Liver (tissue), 3 donors: Measurements from ENCODE around the gene CCL27.

Source experiments
- FOXA1 ChIP-seq: IDR thresholded peaks from 2 replicates; pipeline ENCODE4 v1.6.1; 2016; ENCODE audit warnings: antibody characterized with exemption
- GABPA ChIP-seq, 2 donors: IDR thresholded peaks in 1 of 2; conservative IDR thresholded peaks in 1 of 2; 2 replicates each; pipeline ENCODE4 v1.6.1; 2016; ENCODE audit warnings: antibody characterized with exemption in 2 of 2, mild to moderate bottlenecking in 1 of 2, moderate library complexity in 1 of 2
- HNF4A ChIP-seq, 2 donors: conservative IDR thresholded peaks; 2 replicates each; pipeline ENCODE4 v1.6.1; 2016; ENCODE audit warnings: antibody characterized with exemption in 2 of 2, mild to moderate bottlenecking in 2 of 2
- JUND ChIP-seq, 2 donors: IDR thresholded peaks; 2 replicates each; pipeline ENCODE4 v1.6.1; 2016; ENCODE audit warnings: antibody characterized with exemption in 2 of 2
- RAD21 ChIP-seq, 2 donors: IDR thresholded peaks; 2 replicates each; pipeline ENCODE4 v1.6.1; 2016; ENCODE audit warnings: antibody characterized with exemption in 2 of 2, mild to moderate bottlenecking in 2 of 2
- RXRA ChIP-seq, 2 donors: IDR thresholded peaks; 2 replicates each; pipeline ENCODE4 v1.6.1; 2017 to 2018; ENCODE audit warnings: antibody characterized with exemption in 2 of 2, mild to moderate bottlenecking in 1 of 2
- SP1 ChIP-seq: IDR thresholded peaks from 2 replicates; pipeline ENCODE4 v1.6.1; 2018; ENCODE audit warnings: antibody characterized with exemption, mild to moderate bottlenecking
- TAF1 ChIP-seq: conservative IDR thresholded peaks from 2 replicates; pipeline ENCODE4 v1.6.1; 2016; ENCODE audit warnings: antibody characterized with exemption, mild to moderate bottlenecking
- YY1 ChIP-seq: IDR thresholded peaks from 2 replicates; pipeline ENCODE4 v1.6.1; 2016; ENCODE audit warnings: antibody characterized with exemption, mild to moderate bottlenecking
- TF ChIP-seq, protein P1 (sequence below): fragments of 150-350 bp; IDR thresholded peaks from 2 replicates; pipeline ENCODE4 v1.5.1; 2017; ENCODE audit warnings: improper control_type of control experiment, low read depth, low read length; ENCODE audit not compliant: missing input control
- TF ChIP-seq, protein P2 (sequence below): IDR thresholded peaks from 2 replicates; pipeline ENCODE4 v1.6.1; 2016; ENCODE audit warnings: antibody characterized with exemption
- TF ChIP-seq, protein P3 (sequence below): IDR thresholded peaks from 2 replicates; pipeline ENCODE4 v1.6.1; 2016; ENCODE audit warnings: antibody characterized with exemption
- TF ChIP-seq, protein P4 (sequence below): IDR thresholded peaks from 2 replicates; pipeline ENCODE4 v1.6.1; 2016; ENCODE audit warnings: antibody characterized with exemption
- TF ChIP-seq, protein P5 (sequence below): IDR thresholded peaks from 2 replicates; pipeline ENCODE4 v1.6.1; 2016; ENCODE audit warnings: antibody characterized with exemption, mild to moderate bottlenecking
- donor health status: healthy.
- donor health status: healthy.

DNA sequence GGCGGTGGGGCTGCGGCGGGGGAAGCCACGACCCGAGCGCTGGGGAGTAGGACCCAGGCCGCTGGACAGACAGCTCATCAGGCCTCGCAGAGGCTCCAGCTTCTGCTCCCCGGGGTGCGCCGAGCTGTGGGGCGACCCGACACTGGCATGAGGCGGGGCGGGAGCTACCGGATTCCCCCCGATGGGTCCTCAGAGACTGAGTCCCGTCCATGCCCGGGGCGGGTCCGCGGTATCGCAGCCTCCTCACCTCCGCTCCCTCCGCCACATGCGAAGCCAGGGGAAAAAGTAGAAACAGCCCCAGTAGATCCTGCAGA, 2.6 kb upstream of the CCL27 start:
- TF ChIP-seq, protein P1, sequence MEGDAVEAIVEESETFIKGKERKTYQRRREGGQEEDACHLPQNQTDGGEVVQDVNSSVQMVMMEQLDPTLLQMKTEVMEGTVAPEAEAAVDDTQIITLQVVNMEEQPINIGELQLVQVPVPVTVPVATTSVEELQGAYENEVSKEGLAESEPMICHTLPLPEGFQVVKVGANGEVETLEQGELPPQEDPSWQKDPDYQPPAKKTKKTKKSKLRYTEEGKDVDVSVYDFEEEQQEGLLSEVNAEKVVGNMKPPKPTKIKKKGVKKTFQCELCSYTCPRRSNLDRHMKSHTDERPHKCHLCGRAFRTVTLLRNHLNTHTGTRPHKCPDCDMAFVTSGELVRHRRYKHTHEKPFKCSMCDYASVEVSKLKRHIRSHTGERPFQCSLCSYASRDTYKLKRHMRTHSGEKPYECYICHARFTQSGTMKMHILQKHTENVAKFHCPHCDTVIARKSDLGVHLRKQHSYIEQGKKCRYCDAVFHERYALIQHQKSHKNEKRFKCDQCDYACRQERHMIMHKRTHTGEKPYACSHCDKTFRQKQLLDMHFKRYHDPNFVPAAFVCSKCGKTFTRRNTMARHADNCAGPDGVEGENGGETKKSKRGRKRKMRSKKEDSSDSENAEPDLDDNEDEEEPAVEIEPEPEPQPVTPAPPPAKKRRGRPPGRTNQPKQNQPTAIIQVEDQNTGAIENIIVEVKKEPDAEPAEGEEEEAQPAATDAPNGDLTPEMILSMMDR: no peak
- no peak for TF ChIP-seq SP1
- TF ChIP-seq GABPA (IDR thresholded peaks at IDR 0.05 in 1 of 2, conservative IDR thresholded peaks at IDR 0.05 in 1 of 2): no peak
- no peak for TF ChIP-seq JUND (IDR thresholded peaks at IDR 0.05)
- TF ChIP-seq TAF1: no peak
- TF ChIP-seq, protein P2, sequence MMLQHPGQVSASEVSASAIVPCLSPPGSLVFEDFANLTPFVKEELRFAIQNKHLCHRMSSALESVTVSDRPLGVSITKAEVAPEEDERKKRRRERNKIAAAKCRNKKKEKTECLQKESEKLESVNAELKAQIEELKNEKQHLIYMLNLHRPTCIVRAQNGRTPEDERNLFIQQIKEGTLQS: no peak
- TF ChIP-seq RAD21 (IDR thresholded peaks at IDR 0.05): peak in 1 of 2 donors; percentile 22
- TF ChIP-seq RXRA (IDR thresholded peaks at IDR 0.05): no peak
- TF ChIP-seq, protein P3, sequence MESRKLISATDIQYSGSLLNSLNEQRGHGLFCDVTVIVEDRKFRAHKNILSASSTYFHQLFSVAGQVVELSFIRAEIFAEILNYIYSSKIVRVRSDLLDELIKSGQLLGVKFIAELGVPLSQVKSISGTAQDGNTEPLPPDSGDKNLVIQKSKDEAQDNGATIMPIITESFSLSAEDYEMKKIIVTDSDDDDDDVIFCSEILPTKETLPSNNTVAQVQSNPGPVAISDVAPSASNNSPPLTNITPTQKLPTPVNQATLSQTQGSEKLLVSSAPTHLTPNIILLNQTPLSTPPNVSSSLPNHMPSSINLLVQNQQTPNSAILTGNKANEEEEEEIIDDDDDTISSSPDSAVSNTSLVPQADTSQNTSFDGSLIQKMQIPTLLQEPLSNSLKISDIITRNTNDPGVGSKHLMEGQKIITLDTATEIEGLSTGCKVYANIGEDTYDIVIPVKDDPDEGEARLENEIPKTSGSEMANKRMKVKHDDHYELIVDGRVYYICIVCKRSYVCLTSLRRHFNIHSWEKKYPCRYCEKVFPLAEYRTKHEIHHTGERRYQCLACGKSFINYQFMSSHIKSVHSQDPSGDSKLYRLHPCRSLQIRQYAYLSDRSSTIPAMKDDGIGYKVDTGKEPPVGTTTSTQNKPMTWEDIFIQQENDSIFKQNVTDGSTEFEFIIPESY: no peak
- TF ChIP-seq, protein P4, sequence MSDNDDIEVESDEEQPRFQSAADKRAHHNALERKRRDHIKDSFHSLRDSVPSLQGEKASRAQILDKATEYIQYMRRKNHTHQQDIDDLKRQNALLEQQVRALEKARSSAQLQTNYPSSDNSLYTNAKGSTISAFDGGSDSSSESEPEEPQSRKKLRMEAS: no peak
- TF ChIP-seq, protein P5, sequence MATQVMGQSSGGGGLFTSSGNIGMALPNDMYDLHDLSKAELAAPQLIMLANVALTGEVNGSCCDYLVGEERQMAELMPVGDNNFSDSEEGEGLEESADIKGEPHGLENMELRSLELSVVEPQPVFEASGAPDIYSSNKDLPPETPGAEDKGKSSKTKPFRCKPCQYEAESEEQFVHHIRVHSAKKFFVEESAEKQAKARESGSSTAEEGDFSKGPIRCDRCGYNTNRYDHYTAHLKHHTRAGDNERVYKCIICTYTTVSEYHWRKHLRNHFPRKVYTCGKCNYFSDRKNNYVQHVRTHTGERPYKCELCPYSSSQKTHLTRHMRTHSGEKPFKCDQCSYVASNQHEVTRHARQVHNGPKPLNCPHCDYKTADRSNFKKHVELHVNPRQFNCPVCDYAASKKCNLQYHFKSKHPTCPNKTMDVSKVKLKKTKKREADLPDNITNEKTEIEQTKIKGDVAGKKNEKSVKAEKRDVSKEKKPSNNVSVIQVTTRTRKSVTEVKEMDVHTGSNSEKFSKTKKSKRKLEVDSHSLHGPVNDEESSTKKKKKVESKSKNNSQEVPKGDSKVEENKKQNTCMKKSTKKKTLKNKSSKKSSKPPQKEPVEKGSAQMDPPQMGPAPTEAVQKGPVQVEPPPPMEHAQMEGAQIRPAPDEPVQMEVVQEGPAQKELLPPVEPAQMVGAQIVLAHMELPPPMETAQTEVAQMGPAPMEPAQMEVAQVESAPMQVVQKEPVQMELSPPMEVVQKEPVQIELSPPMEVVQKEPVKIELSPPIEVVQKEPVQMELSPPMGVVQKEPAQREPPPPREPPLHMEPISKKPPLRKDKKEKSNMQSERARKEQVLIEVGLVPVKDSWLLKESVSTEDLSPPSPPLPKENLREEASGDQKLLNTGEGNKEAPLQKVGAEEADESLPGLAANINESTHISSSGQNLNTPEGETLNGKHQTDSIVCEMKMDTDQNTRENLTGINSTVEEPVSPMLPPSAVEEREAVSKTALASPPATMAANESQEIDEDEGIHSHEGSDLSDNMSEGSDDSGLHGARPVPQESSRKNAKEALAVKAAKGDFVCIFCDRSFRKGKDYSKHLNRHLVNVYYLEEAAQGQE: no peak
- no peak for TF ChIP-seq YY1
- no peak for TF ChIP-seq HNF4A (conservative IDR thresholded peaks at IDR 0.05)
- no peak for TF ChIP-seq FOXA1
